Common myeloid progenitor, CD34-positive (primary cell): ENCODE measurements around the gene DAD1.

ENCODE experiments used
- CTCF ChIA-PET: fragments of 350-600 bp; sonication (Branson Sonifier 250); formaldehyde crosslinking; loops from one replicate; lab custom pipeline; 2021; ENCODE audit warnings: antibody characterized with exemption; lab: Charles Lee
- POLR2A ChIA-PET: fragments of 350-600 bp; sonication (Branson Sonifier 250); formaldehyde crosslinking; loops from one replicate; lab custom pipeline; 2021; ENCODE audit warnings: antibody characterized with exemption; lab: Charles Lee
- DNase-seq, 3 donors: peaks; one replicate each; pipeline versions ENCODE4 v3.0.0 to v3.0.0-alpha.2; 2013
- H3K27ac ChIP-seq, 2 experiments: 1 replicate in 1 of 2; 2 replicates in 1 of 2; pipeline ENCODE4 v1.7.0; 2013; ENCODE audit warnings: inconsistent platforms in 2 of 2, low read length in 2 of 2, mild to moderate bottlenecking in 2 of 2, low read depth in 1 of 2, moderate library complexity in 1 of 2; ENCODE audit not compliant: severe bottlenecking in 2 of 2, insufficient read depth in 1 of 2, poor library complexity in 1 of 2
- H3K27me3 ChIP-seq, 5 experiments: replicated peaks in 2 of 5; 1 replicate in 3 of 5; 2 replicates in 2 of 5; pipeline versions ENCODE4 v1.6.1 to v1.7.0; 2013; ENCODE audit warnings: low read length in 4 of 5, mild to moderate bottlenecking in 2 of 5, moderate library complexity in 2 of 5, inconsistent platforms in 1 of 5; ENCODE audit not compliant: insufficient read depth in 5 of 5, control insufficient read depth in 4 of 5
- H3K36me3 ChIP-seq, 4 experiments: 1 replicate in 2 of 4; 2 replicates in 2 of 4; pipeline versions ENCODE4 v1.6.1 to v1.7.0; 2013; ENCODE audit warnings: low read length in 3 of 4, control low read depth in 1 of 4, mild to moderate bottlenecking in 1 of 4; ENCODE audit not compliant: control insufficient read depth in 4 of 4, insufficient read depth in 4 of 4
- H3K4me1 ChIP-seq, 4 experiments: 1 replicate in 3 of 4; 2 replicates in 1 of 4; pipeline versions ENCODE4 v1.6.1 to v1.7.1; 2013; ENCODE audit warnings: low read length in 3 of 4, mild to moderate bottlenecking in 3 of 4, control low read depth in 1 of 4, inconsistent platforms in 1 of 4, moderate library complexity in 1 of 4; ENCODE audit not compliant: control insufficient read depth in 4 of 4, insufficient read depth in 4 of 4; ENCODE audit errors: control extremely low read depth in 1 of 4
- H3K4me3 ChIP-seq, 7 experiments: 1 replicate in 4 of 7; 2 replicates in 3 of 7; pipeline versions ENCODE4 v1.5.1 to v1.7.0; 2013; ENCODE audit warnings: mild to moderate bottlenecking in 7 of 7, low read length in 6 of 7, moderate library complexity in 6 of 7, inconsistent platforms in 2 of 7, low read depth in 2 of 7, control low read depth in 1 of 7; ENCODE audit not compliant: insufficient read depth in 4 of 7, control insufficient read depth in 1 of 7; ENCODE audit errors: extremely low read depth in 1 of 7
- H3K9me3 ChIP-seq, 5 experiments: 1 replicate in 4 of 5; 2 replicates in 1 of 5; pipeline versions ENCODE4 v1.6.1 to v1.7.1; 2013; ENCODE audit warnings: low read length in 4 of 5, mild to moderate bottlenecking in 2 of 5, inconsistent platforms in 1 of 5, low read depth in 1 of 5, moderate library complexity in 1 of 5; ENCODE audit not compliant: control insufficient read depth in 4 of 5, insufficient read depth in 2 of 5; ENCODE audit errors: control extremely low read depth in 1 of 5
- WGBS: methylation state at CpG from one replicate; pipeline ENCODE4 v1.1.5; 2013; ENCODE audit not compliant: insufficient coverage; 5-methylcytosine and 5-hydroxymethylcytosine counted together

DAD1 gene

DNA sequence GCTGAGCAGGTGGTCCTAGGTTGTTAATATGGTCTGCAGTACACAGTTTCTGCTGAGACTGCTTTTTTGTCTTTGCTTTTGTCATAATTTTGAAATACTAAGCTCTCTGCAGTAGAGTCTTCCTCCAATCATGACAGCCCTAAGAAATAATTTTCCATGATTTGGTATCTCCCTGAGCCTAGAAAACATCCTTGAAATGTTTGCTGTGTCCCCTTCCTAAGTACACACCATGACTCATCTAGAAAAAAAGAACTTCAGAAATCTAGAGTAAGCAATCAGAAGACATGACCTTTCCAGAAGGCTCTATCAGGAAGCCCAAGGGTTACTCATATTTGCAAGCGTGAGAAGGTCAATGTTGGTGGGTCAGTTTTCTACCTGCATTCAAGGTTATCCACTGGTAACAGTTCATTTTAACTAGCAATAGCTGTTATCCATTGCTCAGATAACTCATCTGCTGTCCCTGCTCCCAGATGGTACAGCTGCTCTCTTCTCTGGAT, 16.4 kb downstream of the DAD1 start:
- no peaks in the 10 kb centered on the region for H3K9me3 ChIP-seq
- H3K4me3 ChIP-seq: no peak overlapping the region
- no peak overlapping the region for H3K27ac ChIP-seq
- H3K4me1 ChIP-seq: peaks cover 1 to 12% (median 7%) of the 10 kb centered on the region in 4 experiments
- ChIA-PET POLR2A (no interaction called here), CTCF (interaction anchor here (0.7 to 5.7 kb wide), 19 partner anchors 13 to 327 kb away, joined by 3 to 65 read pairs (median 4); partner anchors contain the start of genes DAD1 and OR6J1)
- peaks cover 3 to 43% (median 29%) of the 10 kb centered on the region in 4 experiments for H3K36me3 ChIP-seq
- H3K27me3 ChIP-seq: no peaks in the 10 kb centered on the region
- DNase-seq: no peak
- WGBS: 100% methylated on average over 1 of the region's 1 CpG

DNA sequence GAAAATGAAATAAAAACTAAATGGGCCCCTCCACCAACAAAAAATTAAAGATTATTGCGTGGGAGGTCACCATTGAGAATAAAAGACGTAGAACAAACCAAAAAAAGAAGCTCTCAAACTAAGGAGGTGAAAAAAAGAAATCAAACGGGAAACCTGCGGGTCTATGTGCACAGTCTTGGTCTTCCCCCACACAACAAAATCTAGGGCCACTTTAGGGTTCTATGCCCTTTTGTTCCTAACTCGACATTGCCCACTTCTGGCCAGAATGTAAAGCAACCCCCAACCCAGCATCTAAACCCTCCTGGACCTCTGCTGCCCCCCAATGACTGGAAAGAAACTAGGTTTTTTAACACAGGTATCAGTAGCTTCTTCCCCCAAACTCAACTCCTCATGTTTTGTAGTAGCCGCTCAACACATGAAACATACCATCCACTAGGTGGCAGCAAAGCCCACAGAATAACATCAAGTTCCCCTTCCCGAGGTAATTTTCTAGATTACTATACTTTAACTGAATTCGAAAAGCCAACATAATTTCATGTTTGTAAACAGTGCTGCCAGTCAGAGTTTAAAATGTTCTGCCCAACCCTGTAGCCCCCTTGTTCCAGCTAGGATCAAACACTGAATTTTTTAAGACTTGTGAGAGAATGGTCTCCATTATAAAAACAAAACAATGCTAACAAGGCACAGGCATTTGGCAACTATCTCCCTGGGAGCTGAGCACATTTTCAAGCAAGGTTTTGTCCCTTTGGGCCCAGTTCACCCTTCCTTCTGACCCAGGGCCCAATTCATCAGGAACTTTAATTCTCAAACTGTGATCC, 18.7 kb downstream of the DAD1 start:
- Histone ChIP-seq H3K9me3 (no peaks in the 10 kb centered on the region), H3K36me3 (peaks cover 3 to 48% (median 31%) of the 10 kb centered on the region in 4 experiments), H3K4me3 (peak overlapping the region in 1 of 7 experiments; percentile 28), H3K27me3 (no peaks in the 10 kb centered on the region), H3K4me1 (peaks cover 8 to 16% (median 12%) of the 10 kb centered on the region in 4 experiments), H3K27ac (no peak overlapping the region)
- 0% methylated on average over 3 of the region's 8 CpGs for WGBS
- peak; percentile 96 to 99 (median 97) for DNase-seq
- POLR2A ChIA-PET: interaction anchor here (0.6 to 1.2 kb wide), 6 partner anchors 9 to 82 kb away, joined by 3 to 5 read pairs (median 3); no protein-coding TSS in a partner anchor
- CTCF ChIA-PET: interaction anchor here (0.8 to 5.7 kb wide), 56 partner anchors 9 to 423 kb away, joined by 3 to 65 read pairs (median 5); partner anchors contain the start of genes ABHD4, DAD1, OR6J1 and SLC7A7

GRCh38 chr14:22569737-22570131, 19.3 kb downstream of the DAD1 start:
- POLR2A ChIA-PET: interaction anchor here (0.7 to 1.2 kb wide), 4 partner anchors 8 to 83 kb away, joined by 3 to 5 read pairs (median 4); no protein-coding TSS in a partner anchor
- Histone ChIP-seq H3K36me3 (peaks cover 3 to 48% (median 31%) of the 10 kb centered on the region in 4 experiments), H3K27me3 (no peaks in the 10 kb centered on the region), H3K27ac (no peak overlapping the region), H3K9me3 (no peaks in the 10 kb centered on the region), H3K4me1 (peaks cover 8 to 16% (median 14%) of the 10 kb centered on the region in 4 experiments), H3K4me3 (peak overlapping the region in 1 of 7 experiments; percentile 28)
- CTCF ChIA-PET: interaction anchor here (0.8 to 5.7 kb wide), 47 partner anchors 10 to 423 kb away, joined by 3 to 65 read pairs (median 5); partner anchors contain the start of genes ABHD4, DAD1, OR6J1 and SLC7A7
- DNase-seq: no peak
- WGBS: no CpG with 5 or more reads among the region's 3 CpGs

GRCh38 chr14:22569106-22569736, 19.8 kb downstream of the DAD1 start:
- 100% methylated on average over 3 of the region's 6 CpGs for WGBS
- Histone ChIP-seq H3K27ac (no peak overlapping the region), H3K4me3 (no peak overlapping the region), H3K27me3 (no peaks in the 10 kb centered on the region), H3K4me1 (peaks cover 8 to 16% (median 14%) of the 10 kb centered on the region in 4 experiments), H3K9me3 (no peaks in the 10 kb centered on the region), H3K36me3 (peaks cover 7 to 47% (median 33%) of the 10 kb centered on the region in 4 experiments)
- no peak for DNase-seq
- POLR2A ChIA-PET: interaction anchor here (0.7 kb wide), 1 partner anchor 8 kb away, joined by 5 read pairs; no protein-coding TSS in a partner anchor
- CTCF ChIA-PET: interaction anchor here (0.6 to 5.7 kb wide), 31 partner anchors 9 to 424 kb away, joined by 3 to 65 read pairs (median 10); partner anchors contain the start of genes ABHD4, DAD1 and OR6J1

DNA sequence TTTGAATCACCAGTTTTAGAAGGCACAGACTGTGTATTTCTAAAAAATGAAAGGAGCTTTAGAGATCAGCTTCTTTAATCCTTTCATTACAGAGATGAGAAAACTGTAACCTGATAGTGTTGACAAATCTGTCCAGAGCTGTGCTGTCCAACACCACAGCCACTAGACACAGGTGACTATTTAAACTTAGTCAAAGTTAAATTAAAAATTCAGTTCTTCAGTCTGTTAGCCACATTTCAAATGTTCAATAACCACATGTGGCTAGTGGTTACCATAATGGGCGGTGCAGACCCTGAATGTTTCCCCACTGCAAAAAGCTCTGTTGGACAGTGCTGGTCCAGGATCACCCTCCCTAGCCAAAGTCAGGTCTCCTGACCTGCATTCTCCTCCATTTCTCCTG, 21.6 kb downstream of the DAD1 start:
- Histone ChIP-seq H3K4me3 (no peak overlapping the region), H3K9me3 (no peaks in the 10 kb centered on the region), H3K27ac (no peak overlapping the region), H3K4me1 (peaks cover 11 to 21% (median 17%) of the 10 kb centered on the region in 4 experiments), H3K27me3 (no peaks in the 10 kb centered on the region), H3K36me3 (peaks cover 11 to 38% (median 31%) of the 10 kb centered on the region in 4 experiments)
- ChIA-PET CTCF (interaction anchor here (0.9 to 3.9 kb wide), 8 partner anchors 9 to 415 kb away, joined by 3 to 19 read pairs (median 6); partner anchors contain the start of gene AJUBA), POLR2A (interaction anchor here (0.8 kb wide), 1 partner anchor 11 kb away, joined by 3 read pairs; no protein-coding TSS in a partner anchor)
- no peak for DNase-seq
- 88% methylated on average over 1 of the region's 1 CpG for WGBS

GRCh38 chr14:22566845-22567244, 22.2 kb downstream of the DAD1 start:
- no peak overlapping the region for H3K27ac ChIP-seq
- H3K4me3 ChIP-seq: no peak overlapping the region
- CTCF ChIA-PET: interaction anchor here (0.9 to 3.9 kb wide), 7 partner anchors 9 to 416 kb away, joined by 3 to 19 read pairs (median 6); partner anchors contain the start of gene AJUBA
- no peak for DNase-seq
- H3K36me3 ChIP-seq: peaks cover 9 to 36% (median 30%) of the 10 kb centered on the region in 4 experiments
- WGBS: 93% methylated on average over 2 of the region's 2 CpGs
- peaks cover 17 to 27% (median 23%) of the 10 kb centered on the region in 4 experiments for H3K4me1 ChIP-seq
- no peaks in the 10 kb centered on the region for H3K27me3 ChIP-seq
- POLR2A ChIA-PET: interaction anchor here (0.8 kb wide), 1 partner anchor 10 kb away, joined by 3 read pairs; no protein-coding TSS in a partner anchor
- no peaks in the 10 kb centered on the region for H3K9me3 ChIP-seq
